ENCODE measurements around the gene SNX19.

Gene SNX19

GRCh38 chr11:130825561-130825960, 90.7 kb downstream of the SNX19 start:
- in situ Hi-C loops (cut with MboI; ENCODE audit: low sequenced_read_pairs) = no loop called here

Data from HL-60/S4 treated with phorbol 12-myristate 13-acetate at 8.2 ng/mL for 4 days and 3 days (cell line).